ENCODE measurements around the gene ZSWIM3. TPM values are rescaled to one million over a fixed set of nuclear protein-coding genes. Genes with fewer than 3 reads are reported as not detected.

Gene ZSWIM3
- total and polyA plus RNA-seq, 2 of the 8 experiments (the other 6 are each of a cell fraction or from before 2014, with no cell fraction given), result 5.5 to 6.9 TPM

GRCh38 chr20:45850926-45851325 lies 6.5 kb upstream of the ZSWIM3 start (continued):
- TF ChIP-seq CHD7 (IDR thresholded peaks at IDR 0.05; ENCODE audit: insufficient replicate concordance, low read length) (no peak), MAFK (IDR thresholded peaks at IDR 0.05; ENCODE audit: low read depth, low read length) (no peak)
